ENCODE measurements around the gene RNF144A. TPM values are rescaled to one million over a fixed set of nuclear protein-coding genes. Genes with fewer than 3 reads are reported as not detected.
A peak's percentile ranks its signal among the peaks of the same experiment; 100 is the strongest.

Gene RNF144A
- total and polyA plus RNA-seq, 2 experiments from 2014 or later: 6.3 to 24.1 TPM

DNA sequence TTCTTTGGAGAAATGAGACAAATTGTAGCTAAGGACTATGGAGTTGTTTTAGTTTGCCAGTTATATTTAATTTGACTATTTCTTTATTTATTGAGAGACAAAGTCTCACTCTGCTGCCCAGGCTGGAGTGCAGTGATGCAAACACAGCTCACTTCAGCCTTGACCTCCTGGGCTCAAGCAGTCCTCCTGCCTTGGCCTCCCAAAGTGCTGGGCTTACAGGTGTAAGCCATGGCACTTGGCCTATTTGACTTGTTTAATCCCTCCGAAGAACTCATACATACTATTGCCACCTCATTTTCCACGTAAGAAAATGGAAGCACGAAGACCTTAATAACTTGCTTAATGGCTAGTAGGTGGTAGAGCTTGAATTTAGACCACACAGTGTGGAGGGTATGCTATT, 988 bp upstream of the RNF144A start:
- H3K4me1 ChIP-seq (ENCODE audit: low read depth): peaks cover 5% of the 10 kb centered on the region

GRCh38 chr2:6916736-6917070, 509 bp upstream of the RNF144A start:
- no peak for DNase-seq (ENCODE audit: low read depth in 1 of 2, low spot score in 1 of 2)
- H3K4me3 ChIP-seq: no peak overlapping the region
- peaks cover 4% of the 10 kb centered on the region for H3K27me3 ChIP-seq
- no peak overlapping the region for H3K27ac ChIP-seq
- no peaks in the 10 kb centered on the region for H3K36me3 ChIP-seq
- no peaks in the 10 kb centered on the region for H3K9me3 ChIP-seq (ENCODE audit: low read depth)
- H3K4me1 ChIP-seq (ENCODE audit: low read depth): peaks cover 9% of the 10 kb centered on the region
- TF ChIP-seq, protein P1, sequence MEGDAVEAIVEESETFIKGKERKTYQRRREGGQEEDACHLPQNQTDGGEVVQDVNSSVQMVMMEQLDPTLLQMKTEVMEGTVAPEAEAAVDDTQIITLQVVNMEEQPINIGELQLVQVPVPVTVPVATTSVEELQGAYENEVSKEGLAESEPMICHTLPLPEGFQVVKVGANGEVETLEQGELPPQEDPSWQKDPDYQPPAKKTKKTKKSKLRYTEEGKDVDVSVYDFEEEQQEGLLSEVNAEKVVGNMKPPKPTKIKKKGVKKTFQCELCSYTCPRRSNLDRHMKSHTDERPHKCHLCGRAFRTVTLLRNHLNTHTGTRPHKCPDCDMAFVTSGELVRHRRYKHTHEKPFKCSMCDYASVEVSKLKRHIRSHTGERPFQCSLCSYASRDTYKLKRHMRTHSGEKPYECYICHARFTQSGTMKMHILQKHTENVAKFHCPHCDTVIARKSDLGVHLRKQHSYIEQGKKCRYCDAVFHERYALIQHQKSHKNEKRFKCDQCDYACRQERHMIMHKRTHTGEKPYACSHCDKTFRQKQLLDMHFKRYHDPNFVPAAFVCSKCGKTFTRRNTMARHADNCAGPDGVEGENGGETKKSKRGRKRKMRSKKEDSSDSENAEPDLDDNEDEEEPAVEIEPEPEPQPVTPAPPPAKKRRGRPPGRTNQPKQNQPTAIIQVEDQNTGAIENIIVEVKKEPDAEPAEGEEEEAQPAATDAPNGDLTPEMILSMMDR (IDR thresholded peaks at IDR 0.05; ENCODE audit: low read depth, low read length): no peak

More for the DNA sequence above, 988 bp upstream of the RNF144A start:
- Histone ChIP-seq H3K9me3 (ENCODE audit: low read depth) (no peaks in the 10 kb centered on the region), H3K36me3 (no peaks in the 10 kb centered on the region), H3K27ac (no peak overlapping the region), H3K4me3 (no peak overlapping the region), H3K27me3 (peaks cover 4% of the 10 kb centered on the region)
- TF ChIP-seq, protein P1 (IDR thresholded peaks at IDR 0.05; ENCODE audit: low read depth, low read length): no peak
- DNase-seq (ENCODE audit: low read depth in 1 of 2, low spot score in 1 of 2): no peak

- Histone ChIP-seq H3K4me1 (ENCODE audit: low read depth) (peaks cover 9% of the 10 kb centered on the region), H3K4me3 (peak overlapping the region; percentile 80), H3K9me3 (ENCODE audit: low read depth) (no peaks in the 10 kb centered on the region), H3K27ac (no peak overlapping the region), H3K27me3 (peaks cover 4% of the 10 kb centered on the region), H3K36me3 (no peaks in the 10 kb centered on the region)
- TF ChIP-seq, protein P1 (IDR thresholded peaks at IDR 0.05; ENCODE audit: low read depth, low read length): no peak
- no peak for DNase-seq (ENCODE audit: low read depth in 1 of 2, low spot score in 1 of 2)
Observed at GRCh38 chr2:6917761-6918421, 679 bp downstream of the RNF144A start.

- TF ChIP-seq, protein P1 (IDR thresholded peaks at IDR 0.05; ENCODE audit: low read depth, low read length): no peak
- no peak overlapping the region for H3K4me3 ChIP-seq
- peaks cover 4% of the 10 kb centered on the region for H3K27me3 ChIP-seq
- no peak overlapping the region for H3K27ac ChIP-seq
- no peak for DNase-seq (ENCODE audit: low read depth in 1 of 2, low spot score in 1 of 2)
- H3K36me3 ChIP-seq: no peaks in the 10 kb centered on the region
- H3K4me1 ChIP-seq (ENCODE audit: low read depth): peaks cover 9% of the 10 kb centered on the region
- no peaks in the 10 kb centered on the region for H3K9me3 ChIP-seq (ENCODE audit: low read depth)
Observed at GRCh38 chr2:6919901-6920742, 2.9 kb downstream of the RNF144A start.

DNA sequence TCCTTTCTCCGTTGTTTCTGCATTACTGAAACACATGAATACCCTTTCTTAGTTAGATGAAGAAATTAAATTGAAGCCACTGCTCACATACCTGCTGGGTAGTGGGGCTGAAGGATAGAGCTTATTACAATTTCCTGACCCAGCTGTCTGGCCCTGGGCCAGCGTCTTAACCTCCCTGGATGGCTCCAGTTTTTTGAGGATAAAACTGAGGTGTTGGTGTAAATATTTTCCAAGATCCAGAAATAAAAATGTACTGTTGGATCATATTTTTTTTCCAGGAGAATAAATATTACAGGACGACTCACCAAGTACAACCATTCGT, 3.5 kb downstream of the RNF144A start:
- Histone ChIP-seq H3K36me3 (no peaks in the 10 kb centered on the region), H3K27ac (peak overlapping the region; percentile 34), H3K4me1 (ENCODE audit: low read depth) (peaks cover 9% of the 10 kb centered on the region), H3K4me3 (no peak overlapping the region), H3K27me3 (peaks cover 4% of the 10 kb centered on the region), H3K9me3 (ENCODE audit: low read depth) (no peaks in the 10 kb centered on the region)
- TF ChIP-seq, protein P1 (IDR thresholded peaks at IDR 0.05; ENCODE audit: low read depth, low read length): no peak
- no peak for DNase-seq (ENCODE audit: low read depth in 1 of 2, low spot score in 1 of 2)
